Erythroblast (primary cell): ENCODE results near the gene ZNF624.

ENCODE experiments used
- GATA1 ChIP-seq: IDR thresholded peaks from 2 replicates; pipeline ENCODE4 v1.6.1; 2011; ENCODE audit warnings: low read depth, mild to moderate bottlenecking, control low read depth, low read length, moderate library complexity
- POLR2A ChIP-seq: IDR thresholded peaks from 2 replicates; pipeline ENCODE4 v1.6.1; 2011; ENCODE audit warnings: mild to moderate bottlenecking, low read length

DNA sequence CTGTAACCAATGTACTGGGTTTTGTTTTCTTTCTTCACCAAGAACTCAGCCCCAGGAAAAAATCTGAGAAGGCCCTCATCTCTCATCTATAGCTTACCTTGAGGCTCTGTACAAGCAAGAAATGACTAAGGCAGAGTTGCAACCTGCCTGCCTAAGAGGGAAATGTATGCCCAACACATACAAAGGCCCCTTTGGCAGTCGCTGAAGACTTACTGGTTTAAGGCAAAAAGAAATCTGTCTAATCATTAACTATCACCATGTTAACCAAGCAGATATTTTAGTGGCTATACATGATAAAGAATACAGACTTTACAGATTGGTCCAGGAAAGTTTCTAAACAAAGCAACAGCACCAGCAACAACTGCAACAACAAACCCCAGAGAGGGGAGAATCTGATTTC, 14.2 kb downstream of the ZNF624 start:
- TF ChIP-seq POLR2A = no peak
- no peak for TF ChIP-seq GATA1
